Neuronal stem cell (in vitro differentiated cells): ENCODE measurements around the gene TGM2.
A peak's percentile ranks its signal among the peaks of the same experiment; 100 is the strongest.

Experiments used
- DNase-seq: peaks from one replicate; pipeline ENCODE4 v3.0.0-alpha.2; 2013; ENCODE audit warnings: low spot score
- H2AFZ ChIP-seq: one replicate; pipeline ENCODE4 v1.6.1; 2013; ENCODE audit warnings: mild to moderate bottlenecking, low read length, inconsistent platforms
- H2AK5ac ChIP-seq: 2 replicates; pipeline ENCODE4 v1.6.1; 2013; ENCODE audit warnings: low read depth, mild to moderate bottlenecking, inconsistent platforms, low read length, moderate library complexity, mixed read lengths
- H2BK120ac ChIP-seq: 2 replicates; pipeline ENCODE4 v1.6.1; 2013; ENCODE audit warnings: low read depth, mild to moderate bottlenecking, inconsistent platforms, low read length, moderate library complexity, mixed read lengths
- H2BK12ac ChIP-seq: one replicate; pipeline ENCODE4 v1.6.1; 2013; ENCODE audit warnings: low read length, inconsistent platforms
- H2BK15ac ChIP-seq: 2 replicates; pipeline ENCODE4 v1.6.1; 2013; ENCODE audit warnings: mild to moderate bottlenecking, low read length, inconsistent platforms, mixed read lengths
- H2BK5ac ChIP-seq: one replicate; pipeline ENCODE4 v1.6.1; 2013; ENCODE audit warnings: inconsistent platforms, mild to moderate bottlenecking, low read length, moderate library complexity
- H3K14ac ChIP-seq: one replicate; pipeline ENCODE4 v1.6.1; 2013; ENCODE audit warnings: low read length, inconsistent platforms
- H3K18ac ChIP-seq: 2 replicates; pipeline ENCODE4 v1.6.1; 2013; ENCODE audit warnings: low read length, inconsistent platforms
- H3K23ac ChIP-seq: 2 replicates; pipeline ENCODE4 v1.6.1; 2013; ENCODE audit warnings: low read depth, mild to moderate bottlenecking, mixed read lengths, low read length, inconsistent platforms; ENCODE audit not compliant: poor library complexity
- H3K27ac ChIP-seq: replicated peaks from 3 replicates; pipeline ENCODE4 v1.5.1; 2013; ENCODE audit warnings: low read length, inconsistent platforms
- H3K27me3 ChIP-seq, 3 experiments: 2 replicates each; pipeline ENCODE4 v1.6.1; 2013; ENCODE audit warnings: low read length in 3 of 3, mild to moderate bottlenecking in 2 of 3, inconsistent platforms in 1 of 3, low read depth in 1 of 3, mixed read lengths in 1 of 3, moderate library complexity in 1 of 3; ENCODE audit not compliant: control insufficient read depth in 3 of 3, insufficient read depth in 3 of 3
- H3K36me3 ChIP-seq, 2 donors: replicated peaks in 1 of 2; 2 replicates each; pipeline ENCODE4 v1.6.1; 2013; ENCODE audit warnings: low read length in 2 of 2; ENCODE audit not compliant: control insufficient read depth in 2 of 2, insufficient read depth in 2 of 2
- H3K4ac ChIP-seq: 2 replicates; pipeline ENCODE4 v1.6.1; 2013; ENCODE audit warnings: inconsistent platforms, mild to moderate bottlenecking, low read length, moderate library complexity
- H3K4me1 ChIP-seq, 2 donors: 1 replicate in 1 of 2; 2 replicates in 1 of 2; pipeline ENCODE4 v1.6.1; 2013; ENCODE audit warnings: low read length in 2 of 2, low read depth in 1 of 2; ENCODE audit not compliant: control insufficient read depth in 2 of 2, insufficient read depth in 1 of 2
- H3K4me2 ChIP-seq: one replicate; pipeline ENCODE4 v1.6.1; 2013; ENCODE audit warnings: mild to moderate bottlenecking, low read length, inconsistent platforms; ENCODE audit not compliant: insufficient read depth, poor library complexity, severe bottlenecking
- H3K4me3 ChIP-seq, 2 donors: 2 replicates each; pipeline ENCODE4 v1.5.1; 2013; ENCODE audit warnings: low read length in 2 of 2, mild to moderate bottlenecking in 2 of 2, inconsistent platforms in 1 of 2, moderate library complexity in 1 of 2
- H3K79me1 ChIP-seq: one replicate; pipeline ENCODE4 v1.6.1; 2013; ENCODE audit warnings: low read depth, mild to moderate bottlenecking, inconsistent platforms, low read length, moderate library complexity
- H3K9ac ChIP-seq: one replicate; pipeline ENCODE4 v1.6.1; 2013; ENCODE audit warnings: mild to moderate bottlenecking, low read depth, low read length, inconsistent platforms; ENCODE audit not compliant: poor library complexity
- H3K9me3 ChIP-seq, 2 donors: replicated peaks in 1 of 2; 2 replicates each; pipeline versions ENCODE3 to v1.6.1; 2013; ENCODE audit warnings: low read length in 2 of 2, mild to moderate bottlenecking in 2 of 2, inconsistent platforms in 1 of 2, low read depth in 1 of 2, mixed read lengths in 1 of 2, moderate library complexity in 1 of 2; ENCODE audit not compliant: control insufficient read depth in 2 of 2, insufficient read depth in 1 of 2
- H4K8ac ChIP-seq: one replicate; pipeline ENCODE4 v1.6.1; 2013; ENCODE audit warnings: low read depth, mild to moderate bottlenecking, inconsistent platforms, low read length, moderate library complexity
- H4K91ac ChIP-seq: one replicate; pipeline ENCODE4 v1.6.1; 2013; ENCODE audit warnings: low read length, low read depth, mild to moderate bottlenecking, inconsistent platforms; ENCODE audit not compliant: poor library complexity
- WGBS, 2 donors: extraction: QIAGEN DNeasy Blood & Tissue Kit; methylation state at CpG; one replicate each; pipeline ENCODE4 v1.1.7; 2013; ENCODE audit warnings: missing lambda C conversion rate in 2 of 2, mixed read lengths in 1 of 2; ENCODE audit not compliant: insufficient read length in 2 of 2, insufficient replicate concordance in 1 of 2; ENCODE audit errors: extremely low coverage in 2 of 2; 5-methylcytosine and 5-hydroxymethylcytosine counted together

The TGM2 gene

DNA sequence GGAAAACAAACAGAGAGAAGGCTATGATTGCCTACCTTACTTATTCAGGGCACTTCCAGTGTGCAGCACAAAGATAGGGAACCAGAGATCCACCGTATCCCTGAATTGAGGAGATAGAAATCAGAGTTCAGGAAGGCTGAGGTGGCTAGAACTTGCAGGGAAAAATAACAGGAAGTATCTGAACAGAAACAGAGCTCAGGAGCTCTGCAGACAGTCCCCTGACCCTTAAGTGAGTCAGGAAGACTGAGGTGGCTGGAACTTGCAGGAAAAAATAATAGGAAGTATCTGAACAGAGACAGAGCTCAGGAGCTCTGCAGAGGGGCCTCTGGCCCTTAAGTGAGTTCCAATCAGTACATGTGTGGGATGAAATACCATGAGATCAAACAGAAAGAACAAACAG lies 66.1 kb downstream of the TGM2 start:
- H2AK5ac ChIP-seq, result no peak overlapping the region
- no peak overlapping the region for H2BK12ac ChIP-seq
- H3K18ac ChIP-seq, result no peak overlapping the region
- no peak for DNase-seq
- no peak overlapping the region for H3K4me2 ChIP-seq
- no peak overlapping the region for H2BK5ac ChIP-seq
- no peak overlapping the region for H2AFZ ChIP-seq
- no peak overlapping the region for H3K4ac ChIP-seq
- no peak overlapping the region for H3K9ac ChIP-seq
- H3K79me1 ChIP-seq, result no peaks in the 10 kb centered on the region
- no peaks in the 10 kb centered on the region for H3K36me3 ChIP-seq
- no peak overlapping the region for H3K27ac ChIP-seq
- H3K27me3 ChIP-seq, result no peaks in the 10 kb centered on the region
- no peaks in the 10 kb centered on the region for H3K4me1 ChIP-seq
- WGBS, 2 donors, result no CpG with 5 or more reads among the region's 1 CpG
- no peak overlapping the region for H4K91ac ChIP-seq
- no peak overlapping the region for H3K14ac ChIP-seq
- H2BK120ac ChIP-seq, result no peak overlapping the region
- no peak overlapping the region for H2BK15ac ChIP-seq
- no peak overlapping the region for H4K8ac ChIP-seq
- H3K4me3 ChIP-seq, result no peak overlapping the region
- H3K9me3 ChIP-seq, result no peaks in the 10 kb centered on the region
- no peak overlapping the region for H3K23ac ChIP-seq

GRCh38 chr20:38095017-38095686 lies 69.9 kb downstream of the TGM2 start:
- H3K27ac ChIP-seq, result no peak overlapping the region

DNA sequence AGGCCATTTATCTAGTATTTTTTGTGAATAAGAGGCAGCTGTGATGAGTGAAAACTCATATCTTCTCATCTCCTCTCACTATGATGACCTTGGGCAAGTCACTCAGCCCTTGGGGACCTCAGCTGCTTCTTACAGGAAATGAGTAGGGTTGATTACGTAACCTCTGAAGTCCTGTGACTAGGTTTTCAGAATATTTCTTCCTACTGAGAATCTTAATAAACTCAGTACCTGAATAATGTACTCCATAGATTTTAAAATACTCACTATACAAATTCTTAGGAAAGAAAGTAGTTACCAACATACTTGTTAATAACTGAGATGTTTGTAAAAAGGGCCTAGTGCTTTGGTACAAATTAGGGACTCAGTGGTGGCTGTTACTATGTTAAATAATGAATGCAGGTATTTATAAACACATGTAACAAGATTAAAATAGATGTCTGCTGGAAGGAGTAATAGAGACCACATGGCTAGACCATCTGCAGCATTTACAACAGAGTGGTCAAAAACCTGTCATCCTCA lies 70.6 kb downstream of the TGM2 start:
- Histone ChIP-seq H2BK12ac (no peak overlapping the region), H3K23ac (no peak overlapping the region), H3K27ac (no peak overlapping the region), H3K4ac (no peak overlapping the region), H3K18ac (no peak overlapping the region), H2BK15ac (no peak overlapping the region), H3K4me2 (no peak overlapping the region), H3K9me3 (no peaks in the 10 kb centered on the region), H2AFZ (no peak overlapping the region), H3K27me3 (no peaks in the 10 kb centered on the region), H2AK5ac (no peak overlapping the region), H3K79me1 (no peaks in the 10 kb centered on the region), H3K4me1 (peaks cover 0 to 4% of the 10 kb centered on the region in 2 donors), H2BK120ac (no peak overlapping the region), H3K4me3 (no peak overlapping the region), H3K14ac (no peak overlapping the region), H4K8ac (no peak overlapping the region), H4K91ac (no peak overlapping the region), H2BK5ac (no peak overlapping the region), H3K36me3 (peaks cover 7 to 37% of the 10 kb centered on the region in 2 donors), H3K9ac (no peak overlapping the region)
- DNase-seq, result no peak
- WGBS, 2 donors, result no CpG with 5 or more reads among the region's 1 CpG

More at GRCh38 chr20:38095017-38095686, 69.9 kb downstream of the TGM2 start:
- Histone ChIP-seq H3K14ac (no peak overlapping the region), H2AFZ (no peak overlapping the region), H2AK5ac (no peak overlapping the region), H3K23ac (peak overlapping the region; percentile 89), H3K4me2 (no peak overlapping the region), H3K18ac (peak overlapping the region; percentile 30), H3K4me3 (no peak overlapping the region), H3K27me3 (no peaks in the 10 kb centered on the region), H4K8ac (no peak overlapping the region), H2BK120ac (no peak overlapping the region), H3K4me1 (peaks cover 0 to 4% of the 10 kb centered on the region in 2 donors), H3K36me3 (peaks cover 4 to 29% of the 10 kb centered on the region in 2 donors), H3K9ac (no peak overlapping the region), H2BK12ac (no peak overlapping the region), H2BK15ac (no peak overlapping the region), H3K4ac (no peak overlapping the region), H3K79me1 (no peaks in the 10 kb centered on the region), H4K91ac (no peak overlapping the region), H3K9me3 (no peaks in the 10 kb centered on the region), H2BK5ac (no peak overlapping the region)
- DNase-seq, result no peak
- no CpG with 5 or more reads among the region's 7 CpGs for WGBS, 2 donors

GRCh38 chr20:38093641-38094077 lies 71.4 kb downstream of the TGM2 start:
- Histone ChIP-seq H3K18ac (no peak overlapping the region), H2BK120ac (no peak overlapping the region), H4K91ac (no peak overlapping the region), H4K8ac (no peak overlapping the region), H3K36me3 (peaks cover 8 to 44% of the 10 kb centered on the region in 2 donors), H3K4me1 (peaks cover 0 to 4% of the 10 kb centered on the region in 2 donors), H3K27me3 (no peaks in the 10 kb centered on the region), H2AFZ (no peak overlapping the region), H2BK15ac (no peak overlapping the region), H2BK5ac (no peak overlapping the region), H3K4me3 (no peak overlapping the region), H3K79me1 (no peaks in the 10 kb centered on the region), H3K9me3 (no peaks in the 10 kb centered on the region), H3K23ac (no peak overlapping the region), H3K4ac (no peak overlapping the region), H3K14ac (no peak overlapping the region), H3K27ac (no peak overlapping the region), H3K9ac (no peak overlapping the region), H3K4me2 (no peak overlapping the region), H2AK5ac (no peak overlapping the region), H2BK12ac (no peak overlapping the region)
- no CpG with 5 or more reads among the region's 8 CpGs for WGBS, 2 donors
- DNase-seq, result no peak
